HuH-7 (cell line): ENCODE measurements around the gene RELN.

Experiments
- DNase-seq: peaks from one replicate; pipeline ENCODE4 v3.0.0; 2011; ENCODE audit warnings: low spot score

Gene RELN

DNA sequence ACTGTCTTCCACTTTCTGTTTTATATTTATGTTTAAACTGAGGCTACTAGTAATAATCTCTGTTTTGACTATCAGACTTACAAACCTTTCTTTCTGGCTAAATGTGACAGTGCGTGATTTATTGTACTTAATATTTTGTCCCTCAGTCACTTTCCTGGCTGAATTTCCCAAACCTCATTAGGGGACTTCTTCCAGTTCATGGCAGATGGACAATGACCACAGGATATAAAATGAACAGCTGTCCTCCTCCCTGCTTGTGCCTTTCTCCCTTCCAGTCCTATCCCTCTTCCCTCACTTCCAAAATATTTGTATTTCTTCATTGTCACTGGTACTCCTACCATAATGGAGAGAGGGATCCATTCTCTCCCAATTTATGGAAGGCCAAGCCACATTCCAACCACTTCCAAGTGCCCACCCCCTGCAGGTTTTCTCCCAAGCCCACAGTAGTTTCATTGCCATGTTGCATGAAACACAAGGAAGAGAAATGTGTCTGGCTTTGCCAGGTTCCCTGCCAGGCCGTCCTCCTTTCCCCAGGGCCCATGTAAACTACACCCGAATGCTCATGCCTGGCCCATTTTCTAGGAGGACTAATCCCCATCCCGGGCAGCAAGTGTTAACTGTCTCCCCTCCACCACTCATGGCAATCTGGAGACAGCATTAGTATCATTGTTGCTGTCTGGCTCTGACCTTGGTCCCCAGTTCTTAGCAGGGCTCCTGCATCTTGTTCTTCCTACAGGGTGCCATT lies 273.9 kb downstream of the RELN start:
- DNase-seq: no peak

DNA sequence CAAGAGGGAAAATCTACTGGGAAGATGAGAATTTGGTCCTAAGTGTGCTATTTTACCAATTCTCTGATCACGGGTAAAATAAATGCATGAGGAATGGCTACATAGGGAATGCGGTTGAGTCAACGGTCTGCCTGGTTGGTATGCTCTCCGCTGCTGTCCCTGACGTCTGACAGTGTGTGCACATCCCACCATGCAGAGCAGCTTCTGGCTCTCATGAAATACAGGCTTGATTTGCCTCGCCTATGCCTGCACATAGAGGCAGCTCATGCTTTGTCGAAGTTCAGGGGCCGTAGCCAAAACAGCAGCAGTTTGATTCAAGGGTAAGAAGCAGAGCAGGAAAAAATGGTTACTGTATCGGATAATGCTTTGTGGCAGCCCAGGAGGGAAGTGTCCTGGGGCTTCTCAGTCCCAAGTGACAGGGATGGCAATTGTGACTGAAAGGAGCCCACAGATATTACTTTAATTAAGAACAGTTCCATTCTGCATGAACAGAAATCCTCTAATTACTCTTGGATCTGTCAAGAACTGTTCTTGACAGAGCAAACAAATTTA lies 275.0 kb downstream of the RELN start:
- DNase-seq: no peak

DNA sequence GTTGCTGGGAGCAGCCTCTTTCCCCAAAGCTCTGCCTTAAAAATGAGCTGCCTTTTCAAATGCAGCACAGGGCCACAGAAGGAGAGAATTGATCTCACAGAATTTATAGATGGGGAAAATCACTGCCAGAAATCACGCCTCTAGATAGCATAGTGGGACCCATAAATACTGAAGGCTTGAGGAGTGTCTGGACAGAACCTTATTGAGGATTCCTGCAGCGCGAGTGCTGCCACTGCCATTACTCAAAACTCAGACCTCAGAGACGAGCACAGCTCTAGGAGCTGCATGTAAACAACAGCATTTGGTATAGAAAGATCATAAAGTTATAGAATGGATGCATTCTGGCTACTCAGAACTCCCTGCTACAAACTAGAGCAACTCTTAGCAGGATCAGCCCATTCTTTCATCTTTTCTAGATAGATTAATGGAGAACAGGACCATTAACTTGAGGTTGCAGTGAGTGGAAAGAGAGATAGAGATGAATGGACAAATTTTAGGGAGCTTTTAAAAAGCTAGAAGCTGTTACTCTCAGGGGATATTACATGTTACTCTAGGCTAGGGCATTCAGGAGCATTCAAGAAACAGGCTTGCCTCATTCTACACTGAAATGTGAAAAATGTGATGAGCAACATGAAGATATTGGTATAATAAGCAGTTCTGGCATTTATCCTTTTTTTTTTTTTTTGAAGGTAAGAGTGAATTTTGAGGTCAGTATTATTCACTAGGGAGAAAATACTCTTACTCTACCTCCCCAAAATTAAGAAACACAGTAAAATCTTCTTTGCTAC lies 276.3 kb downstream of the RELN start:
- DNase-seq: no peak

DNA sequence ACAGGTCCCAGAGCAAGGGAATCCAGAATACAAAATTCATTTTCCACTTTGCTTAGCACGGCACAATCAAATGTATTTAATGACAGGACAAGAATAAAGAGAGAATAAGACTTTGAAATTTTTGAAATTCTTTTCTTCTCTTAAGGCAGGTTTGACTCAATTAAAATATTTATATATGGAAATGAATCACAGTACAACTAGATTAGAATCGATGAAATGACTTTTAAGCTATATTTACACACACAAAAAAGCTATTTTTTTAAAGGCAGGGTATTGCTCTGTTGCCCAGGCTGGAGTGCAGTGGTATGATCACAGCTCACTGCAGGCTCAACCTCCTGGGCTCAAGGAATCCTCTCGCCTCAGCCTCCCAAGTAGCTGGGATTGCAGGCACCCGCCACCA lies 278.0 kb downstream of the RELN start:
- no peak for DNase-seq

DNA sequence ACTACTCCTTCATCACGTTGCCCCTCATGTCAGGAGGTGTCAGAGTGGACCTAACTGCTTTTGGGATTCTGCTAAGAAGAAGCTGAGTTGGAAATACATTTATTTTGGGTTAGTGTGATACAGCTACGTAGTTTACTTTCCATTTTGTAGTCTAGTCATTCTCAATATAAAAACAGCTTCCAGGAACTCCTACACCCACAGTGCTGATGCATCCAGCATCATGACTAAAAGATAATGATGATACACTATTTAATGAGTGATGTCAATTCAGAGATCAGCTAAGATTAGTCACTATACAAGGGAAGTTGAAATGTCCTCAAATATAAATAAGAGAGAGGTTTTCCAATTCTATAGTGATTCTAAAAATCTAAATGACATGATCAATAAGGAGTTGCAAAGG lies 279.2 kb downstream of the RELN start:
- no peak for DNase-seq

DNA sequence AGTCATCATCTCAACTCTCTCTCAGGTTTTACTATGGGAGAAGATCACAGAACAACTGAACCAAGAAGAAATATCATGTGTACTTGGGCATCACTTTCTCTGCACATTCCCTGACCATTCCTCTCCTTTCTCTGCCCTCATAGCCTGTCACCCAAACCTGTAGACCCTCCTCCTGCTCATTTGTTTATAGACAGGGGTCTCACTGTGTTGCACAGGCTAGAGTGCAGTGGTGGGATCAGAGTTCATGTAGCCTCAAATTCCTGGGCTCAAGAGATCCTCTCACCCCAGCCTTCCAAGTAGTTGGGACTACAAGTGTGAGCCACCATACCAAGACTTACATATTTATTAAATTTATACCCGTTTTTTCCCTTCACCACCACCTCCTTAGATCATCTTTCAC lies 282.7 kb downstream of the RELN start:
- DNase-seq: no peak

DNA sequence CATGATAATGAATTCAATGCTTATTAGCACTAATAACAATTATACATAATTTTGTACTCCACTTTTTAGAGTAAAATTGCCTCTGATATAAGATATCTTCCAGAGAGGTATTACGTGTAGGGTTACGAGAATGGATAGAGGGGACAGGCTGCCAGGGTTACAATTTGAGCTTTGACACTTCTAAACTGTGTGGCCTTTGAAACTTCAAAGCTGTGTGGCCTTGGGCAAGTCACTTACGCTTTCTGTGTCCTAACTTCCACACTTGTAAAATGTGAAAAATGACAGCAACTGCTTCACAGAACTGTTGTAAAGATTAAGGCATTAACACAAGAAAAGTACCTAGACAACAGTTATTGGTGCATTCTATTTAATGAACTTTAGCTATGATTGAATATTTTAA lies 283.9 kb downstream of the RELN start:
- DNase-seq: no peak

DNA sequence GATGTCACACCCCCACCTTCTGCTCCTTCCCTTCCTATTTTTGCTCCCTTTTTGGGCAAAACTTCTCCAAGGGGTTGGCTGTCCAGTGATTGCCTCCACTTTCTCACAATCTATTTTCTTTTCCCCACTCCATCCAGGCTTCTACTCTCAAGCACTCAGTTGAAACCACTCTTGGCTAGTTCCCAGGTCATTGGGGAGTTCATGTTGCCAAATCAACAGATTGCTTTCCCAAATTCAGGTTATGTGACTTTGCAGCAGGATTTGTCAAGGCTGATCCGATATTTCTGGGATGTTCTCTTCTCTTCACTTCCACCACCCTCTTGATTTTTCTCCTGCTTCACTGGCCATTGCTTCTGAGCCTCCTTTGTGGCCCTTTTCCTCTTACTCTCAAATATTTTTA lies 284.8 kb downstream of the RELN start:
- no peak for DNase-seq

DNA sequence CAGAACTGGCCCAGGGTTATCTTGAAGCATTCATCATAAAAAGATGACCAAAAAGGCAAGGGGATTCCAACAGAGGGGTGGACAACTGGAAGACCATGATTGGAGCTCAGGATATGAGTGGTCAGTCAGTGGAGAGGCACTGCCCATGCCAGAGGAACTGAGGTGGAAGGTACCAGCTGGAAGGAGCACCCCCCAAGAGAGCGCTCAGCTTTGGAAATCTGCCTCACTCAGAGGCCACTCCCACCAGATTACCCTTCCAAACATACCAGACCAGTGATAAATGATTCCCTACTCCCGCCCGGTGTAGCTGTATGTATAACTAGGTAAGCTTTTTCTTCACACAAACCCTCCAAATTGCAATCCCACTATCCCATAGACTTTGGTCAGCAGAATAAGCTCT lies 286.5 kb downstream of the RELN start:
- DNase-seq: no peak

DNA sequence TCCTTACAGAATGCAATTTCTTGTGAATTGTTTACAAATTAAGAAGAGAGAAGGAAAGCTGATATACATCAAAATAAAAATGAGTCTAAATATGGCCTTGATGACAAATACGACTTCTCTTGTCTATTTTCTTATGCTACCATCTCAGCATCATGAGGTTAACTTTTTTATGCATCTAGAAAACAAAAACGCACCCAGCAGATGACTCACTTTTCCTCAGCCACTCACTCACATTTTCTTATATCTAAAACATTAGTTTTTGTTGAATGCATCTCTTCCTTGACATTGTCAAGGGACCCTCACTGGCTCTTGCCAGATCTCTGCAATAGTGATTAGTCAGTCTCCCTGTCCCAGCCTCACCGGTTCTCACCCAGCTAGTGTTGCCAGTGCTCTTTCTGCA lies 287.0 kb downstream of the RELN start:
- DNase-seq: no peak

DNA sequence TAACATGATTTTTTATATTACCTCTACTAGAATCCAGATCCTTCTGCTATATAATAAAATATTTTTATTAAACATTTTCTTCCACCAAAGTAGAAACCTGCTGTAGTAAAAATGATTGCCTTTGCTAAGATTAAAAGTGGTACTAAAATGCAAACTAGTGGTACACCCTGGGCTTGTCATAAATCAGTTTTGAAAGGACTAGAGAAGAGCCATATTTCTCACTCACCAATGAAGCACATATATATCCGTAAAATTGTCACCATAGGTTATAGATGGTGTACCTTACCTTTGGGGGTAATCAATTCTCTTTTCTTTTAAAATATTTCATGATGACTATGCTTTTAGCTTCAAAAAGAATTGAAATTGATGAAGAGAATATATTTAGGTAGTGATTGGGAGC lies 290.4 kb downstream of the RELN start:
- no peak for DNase-seq

DNA sequence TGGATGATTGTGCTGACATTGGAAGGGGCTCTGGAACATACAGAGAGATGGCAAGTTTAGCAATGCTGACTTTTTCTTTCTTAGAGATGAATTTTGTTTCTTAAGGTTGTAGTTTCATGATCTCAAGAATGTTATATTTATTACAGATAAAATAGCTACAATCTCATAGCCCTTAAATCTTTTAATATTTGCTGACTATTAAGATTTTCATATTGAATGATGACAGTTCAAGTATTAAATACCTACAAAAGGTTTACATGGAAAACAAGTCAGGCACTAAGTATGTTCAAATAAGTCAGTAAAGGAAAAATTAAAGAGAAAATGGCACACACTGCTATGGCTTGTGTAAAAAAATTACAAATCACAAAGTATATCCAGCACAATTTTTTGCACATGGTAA lies 291.4 kb downstream of the RELN start:
- no peak for DNase-seq

DNA sequence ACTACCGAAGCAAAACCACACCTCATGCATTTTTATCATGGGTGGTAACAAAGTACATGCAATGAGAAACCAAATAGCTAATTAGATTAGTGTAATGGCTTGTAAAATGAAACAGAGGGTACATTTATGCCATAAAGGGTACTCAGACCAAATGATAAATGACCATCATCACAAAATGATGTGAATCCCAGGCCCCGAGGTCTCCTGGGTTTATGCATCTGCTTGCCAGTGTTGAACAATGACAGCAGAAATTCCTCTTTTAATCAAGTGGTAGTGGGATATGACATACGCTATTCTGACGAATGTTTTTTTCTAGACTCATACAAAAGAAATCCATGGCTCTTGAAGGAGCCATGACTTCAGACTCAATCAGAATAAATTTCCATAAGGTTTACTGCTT lies 293.9 kb downstream of the RELN start:
- no peak for DNase-seq

DNA sequence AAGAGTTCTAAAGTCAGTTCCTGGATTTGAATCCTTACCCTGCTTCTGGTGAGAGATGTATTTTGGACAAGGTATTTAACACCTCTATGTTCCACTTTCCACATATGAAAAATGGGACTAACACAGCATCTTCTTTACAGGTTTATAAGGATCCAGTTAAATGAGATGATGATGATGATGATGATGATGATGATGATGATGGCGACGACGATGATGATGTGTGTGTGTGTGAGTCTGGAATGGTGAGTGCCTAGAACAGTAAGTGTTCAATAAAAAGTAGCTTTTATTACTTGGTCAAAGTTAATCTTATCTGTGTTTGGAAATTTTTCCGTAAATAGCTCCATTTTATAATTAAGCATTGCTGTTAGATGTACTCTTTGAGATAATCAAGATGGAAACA lies 295.2 kb downstream of the RELN start:
- no peak for DNase-seq

DNA sequence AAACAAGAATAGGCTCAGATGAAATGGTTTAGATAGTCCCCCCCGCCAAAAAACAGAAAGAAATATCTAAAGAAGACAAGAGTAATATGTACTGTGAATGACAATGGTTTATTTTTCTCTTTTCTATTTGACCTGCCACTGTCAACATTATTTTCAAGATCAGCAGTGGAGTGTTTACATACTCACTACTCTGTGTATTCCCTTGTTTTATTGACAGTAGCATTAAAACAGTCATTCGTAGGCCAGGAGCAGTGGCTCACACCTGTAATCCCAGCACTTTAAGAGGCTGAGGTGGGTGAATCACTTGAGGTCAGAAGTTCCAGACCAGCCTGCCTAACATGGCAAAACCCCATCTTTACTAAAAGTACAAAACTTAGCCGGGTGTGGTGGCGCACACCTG lies 298.2 kb downstream of the RELN start:
- DNase-seq: no peak

DNA sequence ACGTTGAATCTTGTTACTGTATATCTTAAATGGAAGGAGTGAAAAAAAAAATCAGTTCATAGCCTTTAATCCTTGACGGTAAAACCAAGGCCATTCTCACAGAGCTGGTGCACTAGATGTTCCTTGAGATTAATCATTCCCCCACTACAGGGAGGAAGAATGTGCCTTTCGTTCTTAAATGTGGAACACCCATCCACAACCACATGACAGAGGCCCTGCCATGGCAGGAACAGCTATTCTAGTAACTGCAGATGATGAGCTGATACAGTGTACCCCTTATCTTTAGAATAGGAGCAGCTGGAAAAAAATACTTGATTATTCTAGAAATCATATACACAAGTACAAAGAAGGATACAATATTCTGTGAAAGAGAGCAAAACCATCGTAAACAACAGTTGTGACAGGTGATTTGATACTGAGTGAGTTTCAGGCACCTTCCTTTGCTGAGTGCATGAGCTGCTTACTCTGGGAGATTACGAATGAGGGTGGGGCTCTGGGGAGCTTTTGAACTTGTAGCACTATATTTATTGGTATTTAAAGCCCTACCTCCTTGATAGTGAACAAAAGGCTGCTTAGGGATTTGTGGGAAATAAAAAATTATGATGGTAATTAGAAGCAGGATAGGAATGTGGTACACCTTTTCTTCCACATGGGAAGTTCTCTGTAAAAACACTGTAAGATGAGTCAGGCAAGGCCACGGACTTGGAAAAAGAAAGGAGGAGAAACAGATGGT lies 299.1 kb downstream of the RELN start:
- no peak for DNase-seq

DNA sequence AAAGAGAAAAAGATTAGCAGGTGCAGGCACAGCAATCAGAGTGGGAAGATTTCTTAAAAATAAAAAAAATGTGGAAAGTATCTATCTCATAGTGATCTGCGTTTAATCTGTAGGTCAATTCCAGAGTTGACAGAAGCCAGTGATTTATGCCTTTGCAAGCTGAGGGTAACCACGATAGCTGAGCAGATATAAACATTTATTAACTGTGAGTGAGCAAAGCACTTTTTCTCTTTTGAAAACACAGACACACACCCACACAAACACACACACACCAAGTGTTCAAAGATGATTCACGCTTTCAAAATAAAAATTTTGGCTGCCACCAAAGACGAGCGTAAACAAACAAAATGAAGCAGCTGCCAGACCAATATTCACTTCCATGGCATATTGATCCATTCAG lies 300.2 kb downstream of the RELN start:
- DNase-seq: no peak

DNA sequence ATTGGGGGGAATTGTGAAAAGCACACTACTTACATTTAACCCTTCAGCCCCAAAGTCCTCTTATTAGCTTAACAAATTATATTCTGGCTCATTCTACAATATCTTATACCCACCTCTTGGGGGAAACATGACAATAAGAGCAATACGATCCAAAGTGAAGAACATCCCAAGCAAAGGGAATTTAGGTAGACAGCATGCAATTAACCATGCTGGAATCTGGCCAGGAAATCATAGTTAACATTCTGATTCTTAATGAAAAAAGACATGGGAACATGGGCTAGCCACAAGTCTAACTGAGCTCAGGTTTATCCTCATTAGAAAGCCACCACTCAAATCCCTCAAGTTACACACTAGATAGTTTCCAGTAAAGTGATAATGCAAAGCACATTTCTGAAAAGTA lies 301.5 kb downstream of the RELN start:
- no peak for DNase-seq

DNA sequence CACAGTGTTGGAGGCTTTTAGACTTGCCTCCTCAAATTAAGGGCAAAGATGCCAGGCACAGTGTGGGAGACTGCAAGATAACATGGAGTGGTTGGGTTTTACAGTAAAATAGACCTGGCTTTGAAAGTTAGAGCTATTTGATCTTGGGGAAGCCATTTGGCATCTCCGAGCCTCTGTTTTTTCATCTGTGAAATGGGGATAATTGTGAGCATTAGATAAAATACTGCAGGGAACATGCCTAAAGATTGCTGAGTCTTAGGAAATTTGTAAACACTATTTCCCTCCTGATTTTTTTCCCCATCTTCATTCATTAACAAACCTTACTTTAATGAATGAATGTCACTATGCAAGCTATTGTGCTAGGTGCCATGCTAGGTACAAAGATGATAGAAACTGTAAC lies 302.2 kb downstream of the RELN start:
- no peak for DNase-seq

DNA sequence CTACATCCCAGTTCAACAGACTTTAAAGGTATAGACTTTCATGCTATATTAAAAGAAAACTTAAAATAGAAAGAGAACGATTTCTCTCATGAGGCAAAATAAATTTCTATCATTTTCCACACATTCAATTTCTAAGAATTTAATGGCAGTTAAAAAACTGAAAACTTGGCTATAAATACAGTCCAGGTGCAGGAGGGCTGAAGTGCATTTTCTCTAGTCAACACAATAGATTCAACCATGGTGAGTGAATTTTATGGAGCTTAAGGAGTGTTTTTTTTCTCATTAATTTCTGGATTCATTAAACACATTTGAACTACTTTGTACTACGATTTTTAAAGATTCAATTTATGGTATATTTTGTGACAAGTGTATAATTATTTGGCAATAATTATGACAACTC lies 302.7 kb downstream of the RELN start:
- no peak for DNase-seq

DNA sequence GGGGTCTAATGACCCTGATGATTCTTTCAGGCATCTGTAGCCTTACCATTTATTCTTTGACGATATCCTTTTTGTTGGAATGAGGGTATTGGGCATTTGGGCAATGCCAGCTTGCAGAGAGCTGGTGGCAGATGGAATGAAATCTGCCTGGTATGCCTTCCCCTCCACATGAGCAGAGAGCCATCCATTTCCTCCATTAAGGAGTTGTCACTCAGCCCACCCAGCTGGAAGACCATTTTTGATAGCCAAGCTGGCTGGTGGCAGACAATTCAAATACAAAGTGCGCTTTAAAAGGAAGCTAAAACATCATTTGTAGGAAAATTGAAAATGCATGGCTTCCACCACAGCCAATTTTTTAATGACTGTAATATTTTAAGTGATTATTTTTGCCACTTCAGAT lies 303.4 kb downstream of the RELN start:
- no peak for DNase-seq

DNA sequence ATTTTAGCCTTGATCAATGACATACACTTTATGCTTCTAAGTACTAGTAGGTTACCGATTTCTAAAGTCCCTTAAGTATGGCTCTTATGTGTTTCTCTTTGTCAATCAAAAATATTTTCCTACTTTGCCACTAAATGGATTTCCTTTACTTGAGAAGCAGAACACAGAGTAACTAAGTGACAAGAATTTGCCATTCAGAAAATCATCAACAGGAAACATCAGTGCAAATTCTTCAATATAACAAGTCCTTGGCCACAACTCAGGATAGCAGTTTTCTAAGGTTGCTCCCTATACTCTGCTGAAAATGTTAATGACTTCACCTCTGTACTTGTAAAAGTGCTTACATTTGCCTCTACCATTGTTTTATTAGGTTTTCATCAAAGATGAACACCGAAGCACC lies 303.8 kb downstream of the RELN start:
- no peak for DNase-seq

DNA sequence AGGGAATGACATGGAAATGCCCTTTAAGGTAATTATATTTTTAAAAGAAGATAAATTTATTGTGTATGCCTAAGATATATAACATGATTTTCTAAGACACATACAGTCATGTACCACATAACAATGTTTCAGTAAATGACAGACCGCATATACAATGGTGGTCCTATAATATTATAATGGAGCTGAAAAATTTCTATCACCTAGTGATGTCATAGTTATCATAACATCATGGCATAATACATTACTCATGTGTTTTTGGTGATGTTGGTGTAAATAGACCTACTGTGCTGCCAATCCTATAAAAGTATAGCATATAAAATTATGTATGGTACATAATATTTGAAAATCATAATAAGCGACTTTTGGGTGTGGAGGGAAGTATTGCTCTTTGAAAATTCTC lies 306.1 kb downstream of the RELN start:
- no peak for DNase-seq
